Lung (tissue), 12 donors: ENCODE measurements around the gene GMIP. TPM values are rescaled to one million over a fixed set of nuclear protein-coding genes. Genes with fewer than 3 reads are reported as not detected.

ENCODE experiments used
- ATAC-seq: fragments of 200-7000 bp; cut with Tn5 transposase; one replicate; pipeline ENCODE4 v1.9.1; 2020; ENCODE audit warnings: moderate number of reproducible peaks; ENCODE audit not compliant: insufficient read depth, low FRiP score
- DNase-seq, 3 donors: peaks; one replicate each; pipeline ENCODE4 v3.0.0-alpha.2; 2013 to 2017
- H3K27ac ChIP-seq, 2 donors: one replicate each; pipeline ENCODE4 v1.5.1; 2013; ENCODE audit warnings: mild to moderate bottlenecking in 2 of 2, moderate library complexity in 2 of 2, control low read depth in 1 of 2, inconsistent platforms in 1 of 2, low read depth in 1 of 2, low read length in 1 of 2
- H3K27me3 ChIP-seq, 3 donors: one replicate each; pipeline ENCODE4 v1.5.1; 2013; ENCODE audit warnings: low read length in 2 of 3; ENCODE audit not compliant: control insufficient read depth in 3 of 3, insufficient read depth in 3 of 3
- H3K36me3 ChIP-seq, 4 donors: one replicate each; pipeline ENCODE4 v1.5.1; 2013; ENCODE audit warnings: low read length in 4 of 4, mild to moderate bottlenecking in 1 of 4, moderate library complexity in 1 of 4; ENCODE audit not compliant: control insufficient read depth in 4 of 4, insufficient read depth in 4 of 4
- H3K4me1 ChIP-seq, 5 donors: one replicate each; pipeline ENCODE4 v1.5.1; 2013; ENCODE audit warnings: low read length in 5 of 5, mild to moderate bottlenecking in 2 of 5, moderate library complexity in 1 of 5; ENCODE audit not compliant: control insufficient read depth in 5 of 5, insufficient read depth in 5 of 5
- H3K4me3 ChIP-seq: one replicate; pipeline ENCODE4 v1.5.1; 2013; ENCODE audit warnings: mild to moderate bottlenecking, control low read depth, moderate library complexity
- H3K9ac ChIP-seq, 2 donors: one replicate each; pipeline ENCODE4 v1.5.1; 2013; ENCODE audit warnings: low read length in 2 of 2, control low read depth in 1 of 2; ENCODE audit not compliant: insufficient read depth in 1 of 2
- H3K9me3 ChIP-seq, 4 donors: one replicate each; pipeline ENCODE4 v1.5.1; 2013; ENCODE audit warnings: low read length in 3 of 4, mild to moderate bottlenecking in 1 of 4, moderate library complexity in 1 of 4; ENCODE audit not compliant: control insufficient read depth in 4 of 4, insufficient read depth in 3 of 4
- CTCF ChIP-seq: IDR thresholded peaks from 2 replicates; pipeline ENCODE4 v1.5.1; 2012; ENCODE audit warnings: mild to moderate bottlenecking; ENCODE audit errors: control extremely low read depth, extremely low read depth
- WGBS, 2 donors: extraction: QIAGEN DNeasy Blood & Tissue Kit; methylation state at CpG; one replicate each; pipeline ENCODE4 v1.1.7; 2013; 5-methylcytosine and 5-hydroxymethylcytosine counted together
- polyA plus RNA-seq, 2 donors: library from polyadenylated mRNA; stranded (reverse); fragments of 200-250 nt; gene quantifications; one replicate each; pipeline ENCODE4 v1.2.1, GENCODE V29; 2013
- total RNA-seq, 2 donors: library from RNA; depleted of rRNA in 1 of 2; stranded (reverse); fragments of >200 nt in 1 of 2; gene quantifications; one replicate each; pipeline ENCODE4 v1.2.1, GENCODE V29; 2014 to 2021
- donor health status: control.
- donor health status: control.
- donor health status: Bipolar disorder and iron deficiency.
- donor health status: healthy.
- donor health status: DM: yes; HTN: yes; CAD: no.

The GMIP gene
- total and polyA plus RNA-seq, 4 donors: 13.1 to 54.1 (median 31.6) TPM

GRCh38 chr19:19618219-19619051 is 25.0 kb downstream of the GMIP start, which contains the start of gene PBX4:
Gene PBX4 (minus strand): TSS chr19:19618687. CDS start chr19:19618629, 58 bp downstream.
- peaks cover 0 to 25% (median 9%) of the 10 kb centered on the region in 5 donors for H3K4me1 ChIP-seq
- TF ChIP-seq CTCF: no peak
- H3K9me3 ChIP-seq: no peaks in the 10 kb centered on the region
- DNase-seq: peak; percentile 99
- H3K27me3 ChIP-seq: no peaks in the 10 kb centered on the region
- H3K9ac ChIP-seq: peak within 1 kb of the TSS; percentile 30 to 80
- WGBS, 2 donors: 5 to 7% methylated on average over 68 to 80 of the region's 80 CpGs
- peak within 1 kb of the TSS; percentile 48 for H3K4me3 ChIP-seq
- no peaks in the 10 kb centered on the region for H3K36me3 ChIP-seq
- ATAC-seq: peak; percentile 100
- H3K27ac ChIP-seq: no peak within 1 kb of the TSS

- DNase-seq: no peak
- Histone ChIP-seq H3K36me3 (no peaks in the 10 kb centered on the region), H3K27me3 (no peaks in the 10 kb centered on the region), H3K9me3 (no peaks in the 10 kb centered on the region), H3K27ac (no peak overlapping the region), H3K4me3 (no peak overlapping the region), H3K4me1 (peaks cover 0 to 26% (median 9%) of the 10 kb centered on the region in 5 donors), H3K9ac (no peak overlapping the region)
- TF ChIP-seq CTCF: no peak
- WGBS, 2 donors: 87 to 98% methylated on average over 3 of the region's 3 CpGs
- no peak for ATAC-seq
Observed at GRCh38 chr19:19615086-19615485, 28.4 kb downstream of the GMIP start.

- Histone ChIP-seq H3K9me3 (no peaks in the 10 kb centered on the region), H3K4me3 (no peak overlapping the region), H3K36me3 (peaks cover 0 to 4% (median 0%) of the 10 kb centered on the region in 4 donors), H3K27ac (no peak overlapping the region), H3K27me3 (no peaks in the 10 kb centered on the region), H3K4me1 (peaks cover 0 to 18% (median 4%) of the 10 kb centered on the region in 5 donors), H3K9ac (no peak overlapping the region)
- no peak for DNase-seq
- WGBS, 2 donors: 74 to 86% methylated on average over 4 of the region's 4 CpGs
- TF ChIP-seq CTCF: no peak
- no peak for ATAC-seq
Observed at GRCh38 chr19:19613506-19613905, 30.0 kb downstream of the GMIP start.
